GM12873 (cell line): Measurements from ENCODE around the gene TMEM92.

Experiments used
- TF ChIP-seq, protein P1 (sequence below): IDR thresholded peaks from 2 replicates; pipeline ENCODE4 v1.5.1; 2012; ENCODE audit warnings: low read depth, mild to moderate bottlenecking, moderate library complexity, low read length, control low read depth; ENCODE audit not compliant: insufficient read depth; ENCODE audit errors: missing control alignments

The TMEM92 gene

DNA sequence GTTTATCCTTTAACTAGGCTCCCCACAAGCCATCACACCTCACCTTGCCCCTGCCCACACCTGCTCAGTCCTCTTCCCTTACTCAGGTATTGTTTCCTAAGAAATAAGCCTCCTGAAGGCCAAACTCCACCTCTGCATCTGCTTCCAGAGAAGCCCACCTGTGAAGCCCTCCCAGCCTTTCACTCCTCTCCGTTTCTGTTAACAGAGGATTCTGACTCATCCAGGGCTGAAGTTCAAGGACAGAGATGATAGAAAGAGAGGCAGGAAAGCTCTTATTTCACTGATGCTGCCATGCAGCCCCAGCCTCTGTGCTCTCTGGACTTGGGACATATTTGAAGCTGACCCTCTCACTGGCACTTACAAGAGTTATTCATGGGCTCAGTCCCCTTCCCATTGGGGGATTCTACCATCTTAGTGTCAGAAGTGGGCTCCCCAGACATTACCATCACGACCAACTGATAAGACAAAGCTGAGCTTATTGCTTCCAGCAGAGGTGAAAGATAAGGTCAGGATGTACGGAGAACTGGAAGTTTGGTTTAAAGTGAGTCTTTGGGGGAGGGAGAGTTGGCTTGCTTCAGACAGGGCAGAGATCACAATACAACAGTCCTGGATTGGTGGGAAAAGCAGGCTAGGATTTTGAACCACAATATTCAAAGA is 36.3 kb downstream of the TMEM92 start:
- TF ChIP-seq, protein P1, sequence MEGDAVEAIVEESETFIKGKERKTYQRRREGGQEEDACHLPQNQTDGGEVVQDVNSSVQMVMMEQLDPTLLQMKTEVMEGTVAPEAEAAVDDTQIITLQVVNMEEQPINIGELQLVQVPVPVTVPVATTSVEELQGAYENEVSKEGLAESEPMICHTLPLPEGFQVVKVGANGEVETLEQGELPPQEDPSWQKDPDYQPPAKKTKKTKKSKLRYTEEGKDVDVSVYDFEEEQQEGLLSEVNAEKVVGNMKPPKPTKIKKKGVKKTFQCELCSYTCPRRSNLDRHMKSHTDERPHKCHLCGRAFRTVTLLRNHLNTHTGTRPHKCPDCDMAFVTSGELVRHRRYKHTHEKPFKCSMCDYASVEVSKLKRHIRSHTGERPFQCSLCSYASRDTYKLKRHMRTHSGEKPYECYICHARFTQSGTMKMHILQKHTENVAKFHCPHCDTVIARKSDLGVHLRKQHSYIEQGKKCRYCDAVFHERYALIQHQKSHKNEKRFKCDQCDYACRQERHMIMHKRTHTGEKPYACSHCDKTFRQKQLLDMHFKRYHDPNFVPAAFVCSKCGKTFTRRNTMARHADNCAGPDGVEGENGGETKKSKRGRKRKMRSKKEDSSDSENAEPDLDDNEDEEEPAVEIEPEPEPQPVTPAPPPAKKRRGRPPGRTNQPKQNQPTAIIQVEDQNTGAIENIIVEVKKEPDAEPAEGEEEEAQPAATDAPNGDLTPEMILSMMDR = no peak

DNA sequence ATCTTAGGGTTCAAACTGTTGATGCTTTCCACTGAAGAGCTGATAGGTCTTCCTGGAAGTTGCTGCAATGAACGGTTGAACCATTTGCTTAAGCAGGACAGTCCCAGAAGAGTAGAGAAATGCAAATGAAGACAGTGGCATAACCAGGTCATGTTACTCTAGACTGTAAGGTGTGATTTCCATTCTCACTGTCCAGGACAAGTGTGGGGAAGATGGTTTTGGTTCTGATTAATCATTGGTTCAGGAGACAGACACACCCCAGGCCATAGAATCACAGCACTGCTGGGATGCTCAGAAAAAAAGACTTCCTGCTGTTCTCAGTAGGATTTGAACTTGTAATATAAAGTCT is 36.8 kb downstream of the TMEM92 start:
- TF ChIP-seq, protein P1 = no peak

GRCh38 chr17:50311483-50311882 is 37.2 kb downstream of the TMEM92 start:
- TF ChIP-seq, protein P1 = no peak

DNA sequence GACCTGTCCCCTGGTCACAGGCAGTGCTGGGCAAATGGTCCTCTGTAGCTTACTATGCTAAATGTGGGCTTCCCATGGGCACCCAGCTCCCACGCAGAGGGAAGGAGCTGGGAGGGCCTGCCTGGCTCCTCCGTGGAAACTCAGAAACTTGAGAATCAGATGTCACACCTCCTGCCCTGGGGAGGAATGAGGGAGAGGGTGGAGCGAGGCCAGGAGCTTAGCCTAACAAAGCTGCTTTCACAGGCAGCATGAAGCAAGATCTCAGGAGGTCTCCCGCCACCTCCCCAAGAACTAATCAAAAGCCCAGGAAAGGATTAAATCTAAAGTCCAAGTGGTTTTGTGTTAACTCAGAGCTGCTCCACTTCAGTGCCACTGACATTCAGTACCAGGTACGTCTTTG is 38.0 kb downstream of the TMEM92 start:
- TF ChIP-seq, protein P1 = no peak

GRCh38 chr17:50314456-50315011 is 40.3 kb downstream of the TMEM92 start:
- TF ChIP-seq, protein P1 = no peak

GRCh38 chr17:50316016-50316587 is 41.8 kb downstream of the TMEM92 start:
- TF ChIP-seq, protein P1 = no peak

- TF ChIP-seq, protein P1 = no peak
Observed at GRCh38 chr17:50317121-50317520, 42.9 kb downstream of the TMEM92 start.
